Measurements from ENCODE around the gene ACOD1.

- TF ChIP-seq EP300 (IDR thresholded peaks at IDR 0.05; ENCODE audit: low read depth) (no peak), POLR2AphosphoS5 (IDR thresholded peaks at IDR 0.05) (no peak), CTCF (IDR thresholded peaks at IDR 0.05) (no peak)
These were observed 33.8 kb downstream of the ACOD1 start for GRCh38 chr13:76982061-76982460.
